GM21423 (cell line): ENCODE measurements around the gene KRT9.

Experiments used
- ATAC-seq: cut with Tn5 transposase; IDR thresholded peaks from one replicate; pipeline ENCODE4 v1.9.1; 2021; ENCODE audit warnings: mild to moderate bottlenecking, moderate library complexity; ENCODE audit not compliant: unreplicated experiment

The KRT9 gene

DNA sequence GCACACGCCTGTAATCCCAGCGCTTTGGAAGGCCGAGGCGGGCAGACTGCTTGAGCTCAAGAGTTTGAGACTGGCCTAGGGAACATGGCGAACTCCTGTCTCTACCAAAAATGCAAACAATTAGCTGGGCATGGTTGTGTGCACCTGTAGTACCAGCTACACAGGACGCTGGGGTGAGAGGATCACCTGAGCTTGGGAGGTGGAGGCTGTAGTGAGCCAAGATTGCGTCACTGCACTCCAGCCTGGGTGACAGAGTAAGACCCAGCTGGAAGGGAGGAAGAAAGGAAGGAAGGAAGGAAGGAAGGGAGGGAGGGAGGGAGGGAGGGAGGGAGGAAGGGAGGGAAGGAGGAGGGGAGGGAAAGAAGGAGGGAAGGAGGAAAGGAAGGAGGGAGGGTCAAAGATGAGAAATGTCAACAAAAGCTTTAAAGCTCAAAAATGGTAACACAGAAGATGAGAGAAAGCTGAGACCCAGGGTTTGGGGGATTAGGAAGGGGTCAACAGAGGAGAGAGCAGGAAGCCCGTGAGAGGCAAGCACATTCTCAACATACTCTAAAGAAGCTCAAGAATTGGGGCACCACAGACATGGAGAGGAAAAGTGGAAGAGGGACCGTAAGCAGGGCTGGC, 38.8 kb downstream of the KRT9 start:
- ATAC-seq = no peak

DNA sequence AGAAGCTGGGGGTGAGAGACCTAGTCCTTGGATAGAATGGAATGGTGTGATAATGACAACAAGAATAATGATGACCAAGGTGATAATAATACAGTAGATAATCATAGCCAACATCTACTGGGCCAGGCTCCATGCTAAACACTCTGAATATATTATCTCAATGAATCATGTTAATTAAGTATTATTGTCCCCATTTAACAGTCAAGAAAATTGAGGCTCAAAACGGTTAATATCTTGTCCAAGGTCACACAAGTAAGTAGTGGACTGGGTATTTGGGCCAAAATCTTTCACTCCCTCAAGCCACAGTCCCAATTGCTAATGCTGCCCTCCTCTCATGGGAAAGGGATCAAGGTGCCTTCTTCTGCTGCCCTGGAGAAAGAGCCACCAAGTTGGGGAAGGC, 39.9 kb downstream of the KRT9 start:
- no peak for ATAC-seq

DNA sequence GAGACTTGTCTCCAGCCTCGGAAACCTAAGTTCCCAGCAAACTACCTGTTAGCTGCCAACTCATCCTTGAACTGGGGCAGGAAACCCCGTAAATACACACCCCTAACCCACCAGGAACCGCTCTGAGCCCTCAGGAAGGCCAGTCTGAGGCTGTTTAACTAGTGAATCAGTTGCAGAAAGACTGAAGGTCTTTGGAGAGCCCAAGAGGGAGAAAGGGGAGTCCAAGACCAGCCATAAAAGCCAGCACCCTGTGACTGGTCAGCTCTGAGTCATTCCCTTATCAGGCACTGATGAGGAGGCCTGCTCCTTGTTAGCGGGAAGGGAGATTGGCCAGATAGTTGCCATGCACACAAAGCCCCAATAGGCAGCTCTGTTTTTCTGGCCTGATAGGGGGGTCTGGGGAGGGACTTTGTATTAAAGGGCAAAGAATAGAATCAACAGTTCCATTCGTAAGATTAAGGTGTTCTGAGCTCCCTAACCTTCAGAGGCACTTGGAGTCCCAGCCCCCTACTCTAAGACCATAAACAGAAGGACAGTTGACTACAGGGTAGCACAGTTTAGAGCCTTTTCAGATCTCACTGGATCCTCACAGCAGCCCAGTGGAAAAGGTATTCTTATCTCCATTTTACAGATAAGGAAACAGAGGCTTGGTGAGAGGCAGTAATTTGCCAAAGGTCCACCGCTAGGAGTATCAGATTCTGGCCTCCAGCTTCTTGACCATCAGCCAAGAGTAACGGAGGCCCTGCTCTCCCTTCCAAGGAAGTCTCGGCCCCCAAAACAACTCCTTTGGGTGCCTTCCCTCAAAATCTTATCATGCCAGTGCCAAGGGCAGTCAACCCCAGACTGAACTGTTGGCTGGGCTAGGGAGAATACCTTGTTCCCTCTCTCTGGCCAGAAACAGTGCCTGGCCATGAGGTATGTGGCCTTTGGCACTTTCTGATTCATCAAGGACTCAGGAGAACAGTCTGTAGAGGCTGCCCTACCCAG, 41.5 kb downstream of the KRT9 start:
- no peak for ATAC-seq

DNA sequence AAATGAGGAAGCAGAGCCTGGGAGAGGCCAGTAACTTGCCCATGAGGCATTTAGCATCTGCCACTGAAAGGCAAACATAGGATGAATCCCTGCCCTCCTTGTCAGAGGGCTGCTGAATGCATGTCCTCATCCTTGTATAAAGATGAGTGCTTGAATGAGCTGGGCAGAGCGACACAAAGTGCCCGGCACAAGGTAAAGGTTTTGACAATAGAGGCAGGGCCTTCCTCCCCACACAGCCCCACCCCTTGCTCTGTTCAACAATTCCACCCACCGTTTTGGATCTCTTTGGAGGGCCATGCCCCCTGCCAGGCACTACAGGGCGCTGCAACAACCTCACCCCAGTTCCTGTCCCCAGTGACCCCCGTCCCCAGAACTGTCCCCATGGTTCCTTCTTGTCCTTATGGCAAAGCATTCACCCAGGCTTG, 42.4 kb downstream of the KRT9 start:
- ATAC-seq = no peak

DNA sequence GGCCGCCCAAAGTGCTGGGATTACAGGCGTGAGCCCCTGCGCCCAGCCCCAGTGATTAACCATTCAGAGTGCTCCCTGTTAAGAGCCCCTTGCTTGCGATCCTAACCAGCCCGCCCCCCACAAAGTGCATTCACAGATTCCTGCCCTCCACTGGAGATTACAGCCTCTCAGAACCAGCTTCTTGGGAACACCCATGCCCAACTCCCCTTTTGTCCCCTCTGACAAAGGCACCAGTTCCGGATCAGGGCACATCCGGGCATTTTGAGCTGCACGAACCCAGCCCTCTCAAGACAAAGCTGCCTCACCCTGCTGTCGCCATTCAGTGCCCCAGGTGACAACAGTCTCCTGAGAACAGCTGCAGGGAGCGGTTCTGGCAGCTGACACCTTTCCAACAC, 42.9 kb downstream of the KRT9 start:
- ATAC-seq = no peak

DNA sequence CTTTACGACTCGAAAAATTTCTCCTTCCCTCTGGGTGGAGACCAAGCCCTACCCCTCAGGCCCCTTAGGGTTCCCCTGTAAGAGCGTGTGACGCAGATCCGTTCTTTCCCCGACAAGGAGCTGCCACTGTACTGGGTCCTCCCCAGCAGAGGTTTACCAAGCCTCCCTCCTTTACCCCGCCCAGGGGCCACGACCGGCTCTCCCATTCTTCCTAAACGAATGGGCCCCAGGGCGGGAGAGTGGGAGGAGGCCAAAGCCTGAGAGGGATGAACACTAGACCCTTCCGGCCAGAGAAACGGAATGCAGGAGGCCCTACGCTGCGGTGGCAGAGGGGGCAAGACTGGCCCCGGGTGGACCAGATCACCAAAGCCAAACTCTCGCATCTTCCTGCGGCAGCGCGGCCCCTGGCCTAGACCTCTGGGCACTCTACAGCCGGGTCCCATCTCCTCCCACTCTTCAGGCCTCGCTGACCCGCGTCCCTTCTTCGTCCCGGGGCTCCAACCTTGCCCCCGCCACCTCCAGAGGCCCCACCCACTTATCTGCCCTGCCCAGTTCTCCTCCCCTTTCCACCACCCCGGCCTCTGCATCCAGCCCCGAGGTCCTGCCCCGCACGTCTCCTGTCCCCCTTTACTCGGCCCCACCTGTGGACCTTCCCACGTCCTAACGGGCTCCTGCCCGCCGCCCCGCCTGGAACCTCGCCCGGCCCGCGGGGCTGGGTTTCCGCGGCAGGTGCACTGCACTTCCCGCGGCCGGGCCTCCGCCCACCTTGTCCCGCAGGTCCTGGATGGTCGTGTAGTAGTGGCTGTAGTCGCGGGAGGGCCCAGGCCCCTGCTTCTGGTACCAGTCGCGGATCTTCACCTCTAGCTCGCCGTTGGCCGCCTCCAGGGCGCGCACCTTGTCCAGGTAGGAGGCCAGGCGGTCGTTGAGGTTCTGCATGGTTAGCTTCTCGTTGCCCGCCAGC, 44.5 kb downstream of the KRT9 start:
- no peak for ATAC-seq

DNA sequence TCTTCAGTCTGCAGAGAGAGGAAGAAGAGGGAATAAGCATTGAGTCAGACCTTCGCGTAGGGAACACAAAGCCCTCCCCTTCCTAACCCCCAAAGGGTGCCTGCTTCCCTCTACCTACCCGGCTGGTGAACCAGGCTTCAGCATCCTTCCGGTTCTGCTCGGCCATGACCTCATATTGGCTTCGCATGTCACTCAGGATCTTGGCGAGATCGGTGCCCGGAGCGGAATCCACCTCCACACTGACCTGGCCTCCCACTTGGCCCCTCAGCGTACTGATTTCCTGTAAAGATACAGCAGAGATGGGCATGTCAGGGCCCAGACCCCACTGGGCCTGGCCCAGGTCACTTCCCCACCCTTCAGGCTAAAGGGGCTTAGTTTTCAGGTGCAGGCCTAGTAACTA, 47.6 kb downstream of the KRT9 start:
- ATAC-seq = no peak

DNA sequence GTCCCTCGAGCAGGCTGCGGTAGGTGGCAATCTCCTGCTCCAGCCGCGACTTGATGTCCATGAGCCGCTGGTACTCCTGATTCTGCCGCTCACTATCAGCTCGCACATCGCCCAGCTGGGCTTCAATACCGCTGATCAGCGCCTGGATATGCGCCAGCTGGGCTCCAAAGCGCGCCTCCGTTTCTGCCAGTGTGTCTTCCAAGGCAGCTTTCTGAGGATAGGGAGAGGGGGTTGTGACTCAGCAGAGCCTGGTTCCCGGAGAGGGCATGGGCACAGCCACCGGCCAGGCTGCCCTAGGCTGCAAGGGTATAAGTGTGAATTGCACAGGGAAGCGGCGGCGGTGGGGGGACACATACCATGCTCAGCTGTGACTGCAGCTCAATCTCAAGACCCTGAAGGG, 48.1 kb downstream of the KRT9 start:
- ATAC-seq = no peak

DNA sequence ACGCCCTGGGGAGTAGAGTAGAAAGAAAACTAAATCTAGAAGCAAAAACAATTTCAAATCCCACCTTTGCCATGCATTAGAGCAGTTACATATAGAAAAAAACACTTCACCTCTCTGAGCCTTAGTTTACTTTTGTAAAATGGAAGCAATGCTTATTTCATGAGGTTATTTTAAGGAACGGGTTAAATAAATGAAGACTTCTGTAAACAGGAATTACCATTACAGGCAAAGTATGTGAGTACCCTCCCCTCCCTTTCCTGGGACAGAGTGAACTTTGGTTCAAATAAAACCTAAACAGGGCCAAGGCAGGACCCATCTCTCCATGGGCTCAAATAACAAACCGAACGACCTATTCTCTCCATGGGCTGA, 48.6 kb downstream of the KRT9 start:
- no peak for ATAC-seq

DNA sequence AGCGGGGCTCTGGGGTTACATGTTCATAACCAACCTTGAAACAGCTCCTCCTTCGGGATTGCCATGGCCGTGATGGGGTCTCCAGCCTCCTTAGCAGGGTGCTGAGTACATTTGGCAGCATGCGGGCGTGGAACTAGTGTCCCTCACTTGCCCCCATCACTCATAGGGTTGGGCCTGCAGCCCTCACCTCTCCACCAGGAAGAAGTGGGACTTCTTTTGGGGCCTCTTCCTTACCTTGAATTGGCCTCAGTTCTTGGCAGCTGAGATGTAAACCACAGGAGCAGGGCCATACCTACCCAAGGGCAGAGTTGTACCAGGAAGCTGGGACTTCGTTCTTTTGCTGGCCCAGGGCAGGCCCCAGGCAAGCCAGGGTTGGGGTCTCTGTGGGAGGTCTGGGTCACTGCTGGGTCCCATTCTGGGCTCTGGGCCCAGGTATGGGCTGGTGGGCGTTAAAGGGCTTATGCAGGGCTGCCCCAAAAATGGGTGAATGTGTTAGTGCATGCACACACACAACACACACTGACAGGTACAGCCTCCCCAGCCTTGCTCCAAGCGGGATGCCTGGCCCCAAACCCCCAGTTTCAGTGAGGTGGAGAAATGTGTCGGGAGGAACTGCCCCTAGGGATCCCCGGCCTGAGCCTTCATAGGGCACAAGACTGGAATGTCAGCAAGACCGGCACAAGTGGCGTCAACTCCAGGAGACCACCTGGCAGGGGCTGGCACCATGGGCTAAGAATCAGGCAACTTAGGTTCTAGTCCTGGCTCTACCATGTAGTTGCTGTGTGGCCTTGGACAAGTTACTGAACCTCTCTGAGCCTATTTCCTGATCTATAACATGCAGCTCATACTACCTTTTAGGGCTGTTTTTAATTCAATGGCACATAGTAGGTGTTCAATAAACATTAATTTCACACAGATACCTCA, 49.3 kb downstream of the KRT9 start:
- no peak for ATAC-seq

DNA sequence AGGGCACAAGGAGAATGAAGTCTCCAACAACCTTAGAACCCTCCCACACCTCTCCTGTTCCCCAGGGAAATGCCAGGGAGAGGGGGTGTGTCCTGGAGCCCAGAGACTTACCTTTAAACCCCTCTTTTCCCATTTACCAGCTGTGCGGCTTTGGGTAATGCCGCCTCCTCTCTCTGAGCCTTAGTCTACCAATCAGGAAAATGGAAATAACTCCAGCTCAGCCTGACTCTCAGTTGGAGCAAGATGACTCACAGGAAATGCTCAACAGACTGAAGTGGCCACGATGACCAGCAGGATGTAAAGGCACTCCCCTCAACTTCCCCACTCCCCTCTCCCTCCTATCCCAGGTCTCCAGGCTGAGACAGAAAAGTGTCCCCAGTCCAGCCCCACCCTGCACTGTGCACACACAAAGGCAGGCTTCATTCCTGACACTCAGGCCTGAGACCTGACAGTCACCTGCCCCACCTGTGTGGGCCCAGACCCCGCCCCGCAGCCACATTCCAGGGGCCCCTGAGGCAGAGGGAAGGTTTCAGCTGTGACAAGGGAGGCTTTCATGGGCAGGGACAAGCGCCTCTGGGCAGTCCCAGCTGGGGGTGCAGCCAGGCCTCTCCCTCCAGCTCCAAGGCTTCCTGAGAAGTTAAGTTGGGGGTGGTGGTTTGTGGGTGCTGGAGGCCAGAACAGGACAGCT, 50.1 kb downstream of the KRT9 start:
- no peak for ATAC-seq

DNA sequence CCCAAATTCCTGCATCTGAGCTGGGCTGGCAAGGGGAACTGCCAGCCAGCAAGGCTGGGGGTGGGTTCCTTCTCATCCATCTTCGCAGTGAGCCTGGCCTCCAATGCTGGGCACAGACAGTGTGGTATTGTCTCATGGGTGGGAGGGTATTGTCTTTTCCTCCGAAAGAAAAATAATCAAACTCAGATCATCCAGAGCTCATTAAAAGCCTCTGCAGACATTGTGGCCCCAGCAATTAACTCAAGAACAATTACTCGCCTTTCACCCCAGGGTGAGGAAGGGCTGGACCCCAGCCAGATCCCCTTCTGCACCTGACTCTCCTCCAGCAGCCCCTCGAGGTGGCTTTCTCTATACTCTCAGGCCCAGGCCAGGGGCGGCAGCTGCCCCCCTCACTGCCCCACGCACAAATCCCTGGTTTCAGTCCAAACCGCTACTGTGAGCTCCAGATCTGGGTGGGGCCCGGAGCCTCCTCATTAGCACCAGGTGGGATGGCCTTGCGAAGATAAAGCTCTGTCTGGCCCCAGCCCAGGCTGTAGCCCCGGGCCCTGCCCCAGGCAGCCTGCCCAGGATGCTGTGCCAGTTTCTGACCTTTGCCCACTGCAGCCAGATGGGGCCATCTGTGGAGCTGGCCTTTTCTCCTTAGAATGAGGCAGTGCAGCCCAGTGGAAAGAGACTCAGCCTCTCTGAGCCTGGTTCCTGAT, 50.9 kb downstream of the KRT9 start:
- ATAC-seq = no peak

DNA sequence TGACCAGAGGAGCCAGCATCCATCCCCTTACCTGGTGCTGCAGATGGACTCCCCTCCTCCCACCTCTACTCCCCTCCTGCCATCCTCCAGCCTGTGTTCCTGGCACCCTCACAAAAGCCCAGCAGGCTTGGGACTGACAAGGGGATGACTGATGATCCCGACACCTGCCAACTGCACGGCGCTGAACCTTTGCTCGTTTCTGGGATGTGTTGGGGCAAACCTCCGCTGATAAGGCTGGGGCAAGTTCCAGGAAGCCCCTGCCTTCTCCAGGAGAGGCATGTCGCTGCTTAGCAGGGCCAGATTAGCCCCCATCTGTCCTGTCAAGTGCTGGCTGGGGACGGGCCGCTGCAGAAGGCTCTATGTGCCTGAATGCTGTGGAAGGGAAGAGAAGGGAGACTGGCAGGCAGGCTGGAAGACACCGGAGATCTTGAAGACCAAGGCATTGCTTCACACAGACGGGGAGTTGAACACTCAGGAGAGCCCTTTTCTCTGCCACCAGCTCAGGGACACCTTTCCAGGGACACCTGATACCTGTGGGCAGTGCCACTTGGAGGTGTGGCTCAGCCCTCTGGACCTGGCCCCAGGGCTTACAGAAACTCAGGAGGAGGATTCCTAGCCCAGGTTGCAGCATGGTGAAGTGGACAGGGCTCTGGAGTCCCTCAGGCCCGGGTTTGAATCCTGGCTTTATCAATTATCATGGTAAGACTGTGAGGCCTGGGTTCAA, 52.2 kb downstream of the KRT9 start:
- ATAC-seq = no peak

DNA sequence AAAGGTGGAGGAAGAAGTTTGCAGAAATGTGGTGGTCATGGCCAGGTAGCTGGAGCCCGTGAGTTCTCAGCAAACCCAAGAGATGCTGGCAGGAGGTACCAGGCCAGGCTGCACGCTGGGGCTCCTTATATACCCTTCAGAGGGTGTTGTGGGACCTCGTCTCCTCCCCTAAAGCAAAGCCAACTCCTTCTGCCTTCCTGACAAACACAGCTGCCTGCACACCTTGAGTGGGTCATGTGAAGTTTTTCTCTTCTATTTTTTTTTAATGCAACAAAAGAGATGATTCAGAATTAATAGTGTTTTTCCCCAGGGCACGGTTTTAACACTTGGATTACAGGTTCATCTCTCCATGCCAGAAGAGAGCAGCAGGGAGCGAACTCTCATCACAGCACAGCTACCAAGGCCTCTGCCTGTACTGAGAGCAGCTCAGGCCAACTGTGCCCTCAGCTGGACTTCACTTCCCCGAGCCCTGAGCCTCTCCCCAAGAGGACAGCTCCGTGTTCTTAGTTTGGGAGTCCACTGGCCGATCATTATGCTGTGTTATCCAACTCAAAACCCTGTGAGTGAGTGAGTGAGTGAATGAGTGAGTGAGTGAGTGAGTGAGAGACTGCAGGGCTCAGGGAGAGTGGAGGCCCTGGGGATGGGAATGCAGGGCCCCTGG, 52.9 kb downstream of the KRT9 start, which contains the start of gene KRT15:
KRT15 (minus strand) TSS at position 102 of the 661 bp plus-strand sequence; CDS start at position 39, 63 bp downstream.
- ATAC-seq = no peak

DNA sequence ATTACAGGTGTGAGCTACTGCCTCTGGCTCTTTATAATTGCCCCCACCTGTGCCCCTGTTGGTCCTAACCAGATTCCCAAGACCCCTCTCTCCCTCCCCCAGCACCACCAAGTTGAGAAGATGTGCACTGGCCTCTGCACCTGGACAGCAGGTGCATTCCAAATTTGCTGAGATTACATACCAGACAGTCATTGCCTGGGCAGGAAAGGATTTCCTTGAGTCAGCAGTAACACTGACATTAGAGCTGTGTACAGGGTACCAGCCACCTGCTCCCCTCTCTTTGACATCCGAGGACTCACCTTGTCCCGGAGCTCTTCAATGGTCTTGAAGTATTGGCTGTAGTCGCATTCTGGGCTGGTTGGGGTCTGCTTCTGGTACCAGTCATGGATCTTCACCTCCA, 53.8 kb downstream of the KRT9 start:
- no peak for ATAC-seq

DNA sequence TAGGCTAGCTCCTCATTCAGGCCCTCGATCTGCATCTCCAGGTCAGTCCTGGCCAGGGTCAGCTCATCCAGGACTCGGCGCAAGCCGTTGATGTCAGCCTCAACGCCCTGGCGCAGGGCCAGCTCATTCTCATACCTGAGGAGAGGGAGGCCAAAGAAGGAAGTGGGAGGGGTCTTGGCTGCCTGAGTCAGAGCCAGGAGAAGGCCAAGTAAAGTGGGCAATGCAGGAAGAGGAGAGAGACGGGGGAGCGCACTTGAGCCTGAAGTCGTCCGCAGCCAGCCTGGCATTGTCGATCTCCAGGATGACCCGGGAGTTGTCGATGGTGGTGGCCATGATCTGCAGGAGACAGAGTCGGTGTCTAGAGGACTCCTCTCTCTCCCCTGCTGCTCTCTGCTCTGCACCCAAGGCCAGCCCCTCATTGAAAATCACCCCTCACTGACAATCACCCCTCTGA, 55.0 kb downstream of the KRT9 start:
- no peak for ATAC-seq

DNA sequence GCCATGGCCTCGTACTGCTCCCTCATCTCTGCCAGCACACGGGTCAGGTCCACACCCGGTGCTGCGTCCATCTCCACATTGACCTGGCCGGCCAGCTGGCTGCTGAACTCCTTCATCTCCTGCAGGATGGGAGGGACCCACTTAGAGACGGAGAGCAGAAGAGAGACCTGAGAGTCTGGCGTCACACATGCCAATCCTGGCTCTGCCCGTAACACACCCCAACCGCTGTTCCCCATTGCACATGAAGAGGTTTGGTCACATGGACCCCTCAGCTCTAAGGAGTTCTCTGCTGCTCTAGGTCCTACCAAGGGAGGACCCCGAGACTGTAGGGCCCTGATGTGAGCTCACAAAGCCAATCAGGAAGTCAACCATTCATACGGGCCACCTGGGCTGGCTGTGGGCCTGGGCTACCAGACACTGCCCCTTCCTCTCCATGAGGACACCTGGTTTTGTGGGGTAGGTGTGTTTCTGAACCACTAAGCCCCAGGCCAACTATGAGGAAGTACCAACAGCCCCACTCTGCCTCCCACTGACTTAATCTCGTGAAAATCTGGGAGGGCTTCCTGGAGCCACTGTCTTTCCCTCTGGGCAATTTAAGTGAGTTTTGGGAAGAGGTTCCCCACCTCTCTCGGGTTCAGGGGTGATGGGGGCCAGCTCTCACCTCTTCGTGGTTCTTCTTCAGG, 55.6 kb downstream of the KRT9 start:
- ATAC-seq = no peak
